HCT116 (cell line): ENCODE data around the gene ACER1.

Source experiments
- CBX3 ChIP-seq: IDR thresholded peaks from 2 replicates; pipeline ENCODE4 v1.6.1; 2012; ENCODE audit warnings: low read depth
- CTCF ChIP-seq, 3 experiments: fragments of 200-600 bp in 1 of 3; sonication (generic) in 1 of 3; IDR thresholded peaks in 2 of 3; conservative IDR thresholded peaks in 1 of 3; 2 replicates each; pipeline ENCODE4 v1.5.1; 2012 to 2017; ENCODE audit warnings: low read depth in 2 of 3, low read length in 2 of 3, antibody characterized with exemption in 1 of 3, borderline replicate concordance in 1 of 3, control low read depth in 1 of 3, mild to moderate bottlenecking in 1 of 3, mixed read lengths in 1 of 3, mixed run types in 1 of 3, moderate library complexity in 1 of 3; ENCODE audit not compliant: insufficient read depth in 1 of 3
- EZH2phosphoT487 ChIP-seq: fragments of 200-600 bp; IDR thresholded peaks from 2 replicates; pipeline ENCODE4 v1.6.1; 2018; ENCODE audit warnings: antibody characterized with exemption, borderline replicate concordance
- POLR2A ChIP-seq: IDR thresholded peaks from 2 replicates; pipeline ENCODE4 v1.7.0; 2011; ENCODE audit warnings: borderline replicate concordance; ENCODE audit not compliant: insufficient read depth, insufficient read length; ENCODE audit errors: extremely low read depth
- SIN3A ChIP-seq: IDR thresholded peaks from 2 replicates; pipeline ENCODE4 v1.6.1; 2012; ENCODE audit warnings: low read depth

- no peak for TF ChIP-seq SIN3A
- TF ChIP-seq CTCF (IDR thresholded peaks at IDR 0.05 in 2 of 3, conservative IDR thresholded peaks at IDR 0.05 in 1 of 3; ENCODE audit: borderline replicate concordance in 1 of 3, insufficient read depth in 1 of 3, low read depth in 2 of 3, low read length in 2 of 3): no peak
- TF ChIP-seq CBX3: no peak
- no peak for TF ChIP-seq EZH2phosphoT487
- no peak for TF ChIP-seq POLR2A
Measured at GRCh38 chr19:6271721-6272410, 61.5 kb downstream of the ACER1 start.
